Fibroblast of lung (primary cell): ENCODE results near the gene CROCC2. TPM values are rescaled to one million over a fixed set of nuclear protein-coding genes. Genes with fewer than 3 reads are reported as not detected.

ENCODE experiments used
- DNase-seq, 2 donors: peaks; one replicate each; pipeline versions ENCODE4 v3.0.0 to v3.0.0-alpha.2; 2010; ENCODE audit warnings: low read depth in 2 of 2
- H2AFZ ChIP-seq: 2 replicates; pipeline ENCODE4 v1.5.1; 2012; ENCODE audit warnings: low read length, control low read depth, inconsistent platforms
- H3K27ac ChIP-seq: 2 replicates; pipeline ENCODE4 v1.5.1; 2011; ENCODE audit warnings: low read length, control low read depth; ENCODE audit not compliant: insufficient read depth
- H3K27me3 ChIP-seq: 2 replicates; pipeline ENCODE4 v1.5.1; 2011; ENCODE audit warnings: mild to moderate bottlenecking, low read length; ENCODE audit not compliant: control insufficient read depth, insufficient read depth
- H3K36me3 ChIP-seq: 2 replicates; pipeline ENCODE4 v1.5.1; 2011; ENCODE audit warnings: low read length; ENCODE audit not compliant: control insufficient read depth, insufficient read depth
- H3K4me1 ChIP-seq: 2 replicates; pipeline ENCODE4 v1.5.1; 2011; ENCODE audit warnings: low read length; ENCODE audit not compliant: control insufficient read depth, insufficient read depth; ENCODE audit errors: extremely low read depth
- H3K4me2 ChIP-seq: 2 replicates; pipeline ENCODE4 v1.5.1; 2011; ENCODE audit warnings: low read length, control low read depth; ENCODE audit not compliant: insufficient read depth; ENCODE audit errors: extremely low read depth
- H3K4me3 ChIP-seq, 4 experiments: fragments of 200-600 bp in 1 of 4; sonication (generic) in 1 of 4; replicated peaks in 1 of 4; 2 replicates each; pipeline ENCODE4 v1.5.1; 2011 to 2016; ENCODE audit warnings: low read length in 4 of 4, low read depth in 3 of 4, mild to moderate bottlenecking in 3 of 4, control low read depth in 2 of 4, inconsistent platforms in 1 of 4, mixed read lengths in 1 of 4; ENCODE audit not compliant: insufficient read depth in 1 of 4; ENCODE audit errors: control extremely low read depth in 1 of 4
- H3K79me2 ChIP-seq: 2 replicates; pipeline ENCODE4 v1.5.1; 2012; ENCODE audit warnings: mild to moderate bottlenecking, low read length, inconsistent platforms; ENCODE audit not compliant: control insufficient read depth, insufficient read depth
- H3K9ac ChIP-seq: 2 replicates; pipeline ENCODE4 v1.5.1; 2011; ENCODE audit warnings: mild to moderate bottlenecking, low read length, control low read depth; ENCODE audit not compliant: insufficient read depth
- H3K9me3 ChIP-seq: 2 replicates; pipeline ENCODE4 v1.5.1; 2012; ENCODE audit warnings: low read depth, low read length; ENCODE audit not compliant: control insufficient read depth, insufficient read depth
- H4K20me1 ChIP-seq: 2 replicates; pipeline ENCODE4 v1.5.1; 2011; ENCODE audit warnings: low read length; ENCODE audit not compliant: control insufficient read depth, insufficient read depth; ENCODE audit errors: extremely low read depth
- CTCF ChIP-seq, 2 donors: IDR thresholded peaks in 1 of 2; conservative IDR thresholded peaks in 1 of 2; 1 replicate in 1 of 2; 2 replicates in 1 of 2; pipeline ENCODE4 v1.5.1; 2011 to 2012; ENCODE audit warnings: low read length in 2 of 2, control low read depth in 1 of 2, inconsistent platforms in 1 of 2, low read depth in 1 of 2, mild to moderate bottlenecking in 1 of 2
- EZH2 ChIP-seq: IDR thresholded peaks from 2 replicates; pipeline ENCODE4 v1.5.1; 2012; ENCODE audit warnings: low read length, control low read depth, mild to moderate bottlenecking; ENCODE audit errors: missing control alignments
- polyA plus RNA-seq, 2 donors: library from polyadenylated mRNA; depleted of rRNA in 1 of 2; stranded (reverse) in 1 of 2; unstranded in 1 of 2; fragments of >200 nt; gene quantifications; 2 replicates each; pipeline ENCODE4 v1.2.1, GENCODE V29; 2011 to 2012; ENCODE audit warnings: missing spikeins in 1 of 2
- total RNA-seq: library from RNA; depleted of rRNA; stranded (reverse); fragments of >200 nt; gene quantifications from 2 replicates; pipeline ENCODE4 v1.2.1, GENCODE V29; 2014

CROCC2 gene
- total and polyA plus RNA-seq, 2 donors (not counting 1 experiment from before 2014, with no cell fraction given) = 0.12 to 0.33 TPM

GRCh38 chr2:241006412-241006811 is 100.3 kb downstream of the CROCC2 start:
- H3K36me3 ChIP-seq = peaks cover 7% of the 10 kb centered on the region
- DNase-seq = no peak
- no peak overlapping the region for H3K9ac ChIP-seq
- no peak overlapping the region for H2AFZ ChIP-seq
- H3K27me3 ChIP-seq = no peaks in the 10 kb centered on the region
- H3K9me3 ChIP-seq = peaks cover 4% of the 10 kb centered on the region
- peaks cover 19% of the 10 kb centered on the region for H3K4me1 ChIP-seq
- no peak overlapping the region for H3K4me3 ChIP-seq
- H3K27ac ChIP-seq = no peak overlapping the region
- no peak overlapping the region for H3K4me2 ChIP-seq
- no peak for TF ChIP-seq EZH2
- TF ChIP-seq CTCF (conservative IDR thresholded peaks at IDR 0.05 in 1 of 2, IDR thresholded peaks at IDR 0.05 in 1 of 2; ENCODE audit: low read depth in 1 of 2, low read length in 2 of 2) = no peak
- peaks cover 40% of the 10 kb centered on the region for H3K79me2 ChIP-seq
- peaks cover 2% of the 10 kb centered on the region for H4K20me1 ChIP-seq

- peaks cover 19% of the 10 kb centered on the region for H3K4me1 ChIP-seq
- H3K9me3 ChIP-seq = peaks cover 4% of the 10 kb centered on the region
- no peak overlapping the region for H3K27ac ChIP-seq
- H3K4me3 ChIP-seq = no peak overlapping the region
- H3K79me2 ChIP-seq = peaks cover 33% of the 10 kb centered on the region
- H3K36me3 ChIP-seq = peaks cover 2% of the 10 kb centered on the region
- H3K9ac ChIP-seq = no peak overlapping the region
- H3K4me2 ChIP-seq = no peak overlapping the region
- H4K20me1 ChIP-seq = peaks cover 2% of the 10 kb centered on the region
- H2AFZ ChIP-seq = no peak overlapping the region
- no peaks in the 10 kb centered on the region for H3K27me3 ChIP-seq
- no peak for TF ChIP-seq CTCF (conservative IDR thresholded peaks at IDR 0.05 in 1 of 2, IDR thresholded peaks at IDR 0.05 in 1 of 2; ENCODE audit: low read depth in 1 of 2, low read length in 2 of 2)
- TF ChIP-seq EZH2 = no peak
- DNase-seq = no peak
Observed at GRCh38 chr2:241007111-241007510, 101.0 kb downstream of the CROCC2 start.

- Histone ChIP-seq H3K79me2 (peaks cover 27% of the 10 kb centered on the region), H2AFZ (no peak overlapping the region), H3K27ac (no peak overlapping the region), H3K4me2 (no peak overlapping the region), H3K4me3 (no peak overlapping the region), H3K36me3 (peaks cover 2% of the 10 kb centered on the region), H3K9me3 (peaks cover 4% of the 10 kb centered on the region), H3K4me1 (peaks cover 19% of the 10 kb centered on the region), H3K9ac (no peak overlapping the region), H3K27me3 (no peaks in the 10 kb centered on the region), H4K20me1 (peaks cover 2% of the 10 kb centered on the region)
- TF ChIP-seq EZH2 (no peak), CTCF (conservative IDR thresholded peaks at IDR 0.05 in 1 of 2, IDR thresholded peaks at IDR 0.05 in 1 of 2; ENCODE audit: low read depth in 1 of 2, low read length in 2 of 2) (no peak)
- no peak for DNase-seq
Observed at GRCh38 chr2:241007880-241008710, 102.0 kb downstream of the CROCC2 start.
